Medulla oblongata (tissue), 1 donor: ENCODE data around the gene MLLT10.

Source experiments
- DNase-seq: peaks from one replicate; pipeline ENCODE4 v3.0.0-alpha.2; 2015; ENCODE audit errors: extremely low spot score

Gene MLLT10

DNA sequence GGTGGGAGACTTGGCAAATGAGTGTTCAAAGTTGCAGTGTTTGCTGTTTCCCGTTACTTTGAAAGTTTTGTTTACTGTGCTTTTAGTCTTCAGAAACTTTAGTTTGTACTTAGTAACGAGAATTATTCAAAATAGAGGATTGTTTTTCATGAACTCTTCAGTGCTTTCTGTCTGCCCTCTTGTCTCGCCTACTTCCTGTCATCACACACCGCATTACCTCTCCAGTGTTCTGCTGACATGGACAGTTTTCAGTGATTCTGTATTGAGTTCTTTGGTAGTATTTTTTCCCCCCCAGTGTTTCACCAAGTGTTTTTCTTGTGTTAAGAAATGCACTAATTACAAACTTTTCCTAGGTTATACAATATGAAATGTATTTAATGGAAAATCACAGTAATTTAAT, 207.0 kb downstream of the MLLT10 start:
- no peak for DNase-seq

DNA sequence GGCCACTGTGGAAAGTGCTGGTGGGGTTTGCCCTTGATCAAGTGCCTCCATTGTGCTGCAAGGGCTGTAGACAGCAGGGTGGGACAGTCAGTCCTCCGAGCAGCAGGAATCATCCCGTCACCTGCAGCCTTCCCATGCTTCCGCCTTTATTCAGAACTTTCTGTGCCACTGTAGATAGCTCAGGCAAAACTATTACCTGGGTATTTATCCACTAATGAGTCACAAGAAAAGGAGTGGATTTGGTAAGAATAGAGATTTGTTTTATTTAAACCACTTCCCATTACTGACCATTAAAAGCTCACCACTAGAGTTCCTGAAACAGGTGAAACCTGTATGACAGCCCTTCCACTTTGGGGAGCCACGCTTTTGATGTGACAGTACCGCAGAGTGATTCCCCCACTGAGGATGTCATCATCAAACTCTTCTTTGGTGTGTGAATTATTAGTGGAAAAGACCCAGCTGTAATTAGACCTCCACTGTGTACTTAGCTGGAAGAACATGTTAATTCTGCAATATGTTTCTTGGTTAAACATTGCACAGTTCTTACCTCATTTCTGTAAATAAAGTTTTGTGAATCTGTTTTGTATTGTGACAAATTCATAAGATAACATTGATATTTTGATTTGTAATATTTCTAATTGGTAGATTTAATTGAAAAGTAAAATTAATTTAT, 208.8 kb downstream of the MLLT10 start:
- DNase-seq = no peak

DNA sequence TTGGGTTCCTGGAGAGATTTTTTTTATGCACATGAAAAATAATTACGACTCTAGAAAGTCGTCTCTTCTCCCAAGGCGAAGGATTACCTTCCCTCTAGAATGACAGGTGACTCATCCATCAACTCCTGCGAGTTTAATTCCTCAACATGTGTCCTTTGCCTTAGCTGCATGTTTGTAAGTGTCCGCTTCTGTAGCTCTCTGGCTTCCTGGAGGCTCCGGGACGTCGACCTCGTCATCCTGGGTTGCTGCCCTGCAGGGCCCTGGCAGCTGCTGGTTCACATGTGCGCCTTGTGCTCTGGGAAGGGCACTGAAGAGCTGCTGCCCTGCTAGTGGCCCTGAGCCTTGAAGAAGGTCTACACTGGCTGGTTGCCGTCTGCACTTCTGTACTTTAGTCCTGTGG, 210.2 kb downstream of the MLLT10 start:
- no peak for DNase-seq

DNA sequence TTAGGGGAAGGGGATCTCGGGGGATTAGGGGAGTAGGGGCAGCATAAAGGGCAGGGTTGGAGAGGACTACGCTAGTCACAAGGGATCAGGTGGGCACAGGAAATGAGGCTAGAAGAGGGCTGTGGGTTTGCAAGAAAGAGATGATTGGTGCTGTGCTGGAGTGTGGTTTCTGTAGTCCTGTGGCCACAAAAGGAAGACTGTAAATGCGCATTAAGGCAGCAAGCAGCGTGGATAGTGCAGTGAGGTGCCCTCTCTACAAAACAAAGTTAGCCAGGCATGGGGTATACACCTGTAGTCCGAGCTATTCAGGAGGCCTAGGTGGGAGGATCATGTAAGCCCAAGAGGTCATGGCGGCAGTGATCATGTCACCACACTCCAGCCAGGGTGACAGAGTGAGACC, 212.1 kb downstream of the MLLT10 start:
- DNase-seq = no peak

DNA sequence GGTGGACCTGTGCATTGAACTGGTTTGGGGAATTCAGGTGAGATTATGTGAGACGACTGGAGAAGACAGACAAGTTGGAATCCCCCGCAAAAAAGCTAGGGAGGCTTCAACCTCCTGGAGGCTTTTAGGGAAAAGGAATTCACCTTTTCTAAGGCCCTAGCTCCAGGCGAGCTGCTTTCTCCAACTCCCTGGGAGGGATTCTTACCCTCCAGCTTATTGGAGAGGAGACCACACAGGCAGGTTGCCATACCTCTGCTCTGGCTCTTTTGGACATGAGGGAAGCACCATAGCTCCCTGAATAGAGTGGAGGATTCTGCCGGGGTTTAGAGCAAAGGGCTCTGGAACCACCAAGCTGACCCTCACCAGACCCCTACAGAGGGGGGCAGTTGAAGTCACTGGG, 213.8 kb downstream of the MLLT10 start:
- no peak for DNase-seq

DNA sequence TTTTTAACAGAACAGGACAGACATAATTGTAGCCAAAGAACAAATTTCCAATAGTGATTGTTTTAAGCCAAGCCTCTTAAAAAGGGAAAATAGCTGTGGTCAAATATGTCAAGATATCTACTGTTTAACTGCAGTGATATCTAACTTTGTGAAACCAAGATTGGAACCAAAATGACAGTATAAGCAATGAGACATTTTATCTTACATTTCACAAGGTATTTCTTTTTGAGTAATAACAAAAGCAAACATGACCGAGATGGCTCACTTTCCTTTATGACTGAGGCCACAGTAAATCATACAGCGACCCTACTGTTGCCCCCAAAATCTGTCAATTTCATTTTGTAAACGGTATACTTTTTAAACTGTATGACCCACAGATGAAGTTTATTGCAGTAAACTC, 215.8 kb downstream of the MLLT10 start:
- DNase-seq = no peak

DNA sequence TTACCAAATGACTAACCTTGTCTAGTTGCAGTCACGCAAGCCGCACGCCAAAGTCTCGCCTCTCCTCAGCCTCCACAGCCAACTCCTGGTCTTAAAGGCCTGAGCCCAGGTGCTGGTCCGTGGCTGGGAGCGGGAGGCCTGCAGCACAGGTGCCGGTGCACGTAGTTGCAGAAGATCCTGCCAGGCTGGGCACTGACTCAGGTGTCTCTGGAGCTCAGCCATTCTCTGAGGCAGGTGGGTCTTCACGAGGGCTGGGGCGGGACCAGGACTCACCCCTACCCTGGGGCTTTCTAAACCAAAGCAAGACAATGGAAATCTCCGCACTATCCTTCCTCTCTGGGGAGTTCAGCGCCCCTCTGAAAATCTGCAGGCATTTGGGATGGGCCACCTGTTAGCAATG, 216.4 kb downstream of the MLLT10 start:
- no peak for DNase-seq

DNA sequence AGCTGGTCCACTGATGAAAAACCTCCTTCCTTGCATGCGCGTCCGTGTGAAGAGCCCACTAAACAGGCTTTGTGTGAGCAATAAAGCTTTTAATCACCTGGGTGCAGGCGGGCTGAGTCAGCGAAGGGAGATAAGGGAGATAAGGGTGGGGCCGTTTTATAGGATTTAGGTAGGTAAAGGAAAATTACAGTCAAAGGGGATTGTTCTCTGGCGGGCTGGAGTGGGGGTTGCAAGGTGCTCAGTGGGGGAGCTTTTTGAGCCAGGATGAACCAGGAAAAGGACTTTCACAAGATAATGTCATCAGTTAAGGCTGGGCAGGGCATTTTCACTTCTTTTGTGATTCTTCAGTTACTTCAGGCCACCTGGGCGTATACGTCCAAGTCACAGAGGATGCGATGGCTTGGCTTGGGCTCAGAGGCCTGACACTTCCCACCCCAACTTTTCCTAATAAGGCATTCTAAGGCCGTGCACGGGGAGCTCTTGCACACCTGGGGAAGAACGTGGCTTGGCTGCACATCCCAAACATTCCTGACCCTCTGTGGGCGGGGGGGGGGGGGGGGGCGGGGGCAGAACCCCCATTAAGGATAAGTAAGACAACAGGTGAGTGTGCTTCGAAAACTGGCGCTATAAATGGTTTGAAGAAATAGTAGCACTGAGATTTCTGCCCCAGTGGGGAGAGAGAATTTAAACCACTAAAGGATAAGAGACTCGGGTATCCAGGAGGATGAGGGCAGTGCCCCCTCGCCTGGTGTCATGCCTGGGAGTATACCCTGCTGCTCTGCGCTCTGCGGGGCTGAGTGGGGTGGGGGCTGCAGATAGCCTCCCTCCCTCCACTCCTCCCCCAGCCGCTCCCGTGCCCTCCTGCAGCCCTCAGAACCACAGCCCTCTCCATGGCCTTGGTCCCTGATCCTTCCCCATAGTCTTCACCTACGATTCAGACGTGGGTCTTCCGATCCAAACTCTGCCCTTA, 217.6 kb downstream of the MLLT10 start:
- no peak for DNase-seq

DNA sequence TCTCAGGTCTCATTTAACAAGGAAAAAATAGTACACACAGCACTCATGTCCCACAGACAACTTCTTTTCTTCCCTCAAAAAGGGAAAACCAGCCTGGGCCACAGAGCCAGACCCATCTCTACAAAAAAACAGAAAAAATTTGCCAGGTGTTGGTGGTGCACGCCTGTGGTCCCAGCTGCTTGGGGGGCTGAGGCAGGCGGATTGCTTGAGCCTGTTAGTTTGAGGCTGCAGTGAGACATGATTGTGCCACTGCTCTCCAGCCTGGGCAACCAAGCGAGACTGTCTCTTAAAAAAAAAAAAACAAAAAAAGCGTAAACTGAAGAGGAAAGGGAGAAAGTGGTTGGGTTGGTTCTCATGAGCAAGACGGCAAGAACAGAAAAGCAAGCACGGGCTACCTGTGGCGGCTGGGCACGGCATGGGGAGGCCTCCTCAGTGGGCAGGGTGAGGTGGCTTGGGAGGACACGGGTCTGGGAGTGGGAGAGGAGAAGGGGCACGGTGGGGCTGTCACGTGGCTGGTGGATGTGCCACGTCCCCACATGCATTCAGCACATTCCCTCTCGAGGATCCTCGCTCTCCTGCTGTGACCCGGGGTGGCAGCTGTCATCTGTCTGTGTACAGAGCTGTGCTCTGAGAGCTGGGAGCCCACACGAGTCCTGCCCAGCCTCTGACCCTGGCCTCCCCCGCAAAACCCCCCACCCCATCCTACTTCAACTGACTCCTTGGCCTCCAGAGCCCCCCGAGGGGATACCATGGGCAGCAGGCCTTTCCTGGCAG, 219.7 kb downstream of the MLLT10 start:
- no peak for DNase-seq

DNA sequence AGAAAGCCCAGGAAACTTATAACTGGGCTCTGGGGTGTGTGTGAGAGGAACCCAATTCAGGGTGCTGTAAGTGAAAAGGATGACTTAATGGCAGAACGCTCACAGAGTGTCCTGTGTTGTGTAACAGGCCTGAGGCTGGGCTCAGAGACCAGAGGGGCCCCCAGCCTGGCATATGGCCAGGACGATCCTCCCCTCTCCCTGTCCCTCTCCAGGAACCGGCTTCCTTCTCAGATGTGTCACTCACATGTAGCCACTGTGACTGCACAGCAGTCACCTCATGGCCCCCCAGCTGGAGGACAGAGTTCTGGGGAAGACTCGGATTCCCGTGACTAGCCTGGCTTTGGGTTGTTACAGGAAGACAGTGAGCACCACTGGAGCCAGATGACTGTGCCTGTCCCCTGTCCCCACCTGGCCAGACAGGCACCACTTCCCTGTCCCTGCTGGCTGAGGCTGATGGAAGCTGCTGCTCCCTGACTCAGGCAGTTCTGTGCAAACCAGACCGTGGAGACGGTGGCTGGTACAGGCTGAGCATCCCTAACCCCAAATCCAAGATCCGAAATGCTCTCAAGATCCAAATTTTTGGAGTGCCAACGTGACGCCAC, 220.5 kb downstream of the MLLT10 start:
- no peak for DNase-seq

DNA sequence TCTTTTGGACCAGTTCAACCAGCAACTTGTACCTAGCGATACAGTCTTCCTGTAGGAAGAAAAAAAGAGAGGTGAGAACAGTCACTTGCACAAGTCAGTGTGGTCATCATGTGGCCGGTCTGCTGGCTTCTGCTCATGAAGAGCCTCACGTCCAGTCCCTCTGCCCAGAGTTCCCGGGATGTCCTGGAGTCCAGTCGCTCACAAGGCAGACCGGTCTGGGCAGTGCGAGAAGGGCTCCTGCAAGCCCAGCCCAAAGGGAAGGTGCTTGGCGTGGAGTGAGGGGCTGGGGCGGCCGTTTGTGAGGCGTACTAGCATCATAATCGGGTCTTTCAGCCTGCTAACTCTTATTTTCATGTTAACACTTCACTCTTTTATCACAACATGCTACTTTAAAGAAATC, 222.7 kb downstream of the MLLT10 start:
- no peak for DNase-seq

DNA sequence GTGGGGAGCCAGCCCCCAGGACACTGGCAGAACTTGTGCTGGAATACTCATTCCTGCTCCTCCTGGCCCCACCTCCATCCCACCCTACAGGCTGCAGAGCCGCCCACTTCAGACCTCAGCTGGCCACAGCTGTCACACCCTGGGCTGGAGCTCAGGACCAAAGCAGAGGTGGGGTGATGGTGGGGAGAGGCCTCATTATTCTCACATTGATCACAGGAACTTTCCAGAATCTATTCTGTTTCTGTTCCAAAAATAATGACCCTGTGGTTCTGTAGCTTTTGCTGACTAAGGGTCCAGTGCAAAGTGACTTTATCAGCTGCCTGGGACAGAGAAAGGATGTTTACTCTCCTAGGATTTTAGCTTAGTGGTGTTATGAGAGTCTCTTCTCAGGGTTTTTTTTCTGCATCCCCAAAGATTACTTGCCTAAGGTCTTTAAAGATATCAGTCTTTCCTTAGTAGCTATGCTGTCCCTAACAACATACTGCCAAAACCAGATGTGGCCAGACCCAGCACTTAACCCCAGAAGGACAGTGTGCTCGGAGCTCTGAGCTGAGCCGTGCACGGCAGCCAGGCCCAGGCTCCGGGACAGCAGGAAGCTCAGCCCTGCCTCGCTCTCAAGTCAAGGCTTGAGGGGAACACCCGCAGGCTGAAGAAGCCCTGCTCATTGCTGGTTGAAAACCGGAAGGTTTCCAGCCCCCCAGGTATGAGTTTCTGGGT, 223.3 kb downstream of the MLLT10 start:
- no peak for DNase-seq

DNA sequence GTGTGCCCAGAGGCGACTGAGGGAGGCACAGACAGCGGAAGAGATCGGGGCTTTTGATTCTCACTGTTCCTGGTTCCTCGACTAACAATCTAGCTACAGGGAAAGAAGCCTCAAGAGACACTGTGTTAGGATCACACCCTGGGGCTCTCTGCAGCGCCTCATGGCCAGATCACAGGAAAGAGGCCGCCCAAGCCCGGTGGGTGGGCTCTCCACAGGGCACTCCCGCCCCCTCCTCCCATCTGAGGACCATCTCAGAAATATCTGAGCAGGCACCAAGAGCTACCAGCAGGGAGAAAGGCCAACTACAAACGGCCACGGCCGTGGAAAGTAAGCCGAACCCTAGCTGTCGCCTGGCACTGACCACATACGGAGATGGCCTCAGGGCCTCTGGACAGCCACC, 224.2 kb downstream of the MLLT10 start:
- DNase-seq = no peak

DNA sequence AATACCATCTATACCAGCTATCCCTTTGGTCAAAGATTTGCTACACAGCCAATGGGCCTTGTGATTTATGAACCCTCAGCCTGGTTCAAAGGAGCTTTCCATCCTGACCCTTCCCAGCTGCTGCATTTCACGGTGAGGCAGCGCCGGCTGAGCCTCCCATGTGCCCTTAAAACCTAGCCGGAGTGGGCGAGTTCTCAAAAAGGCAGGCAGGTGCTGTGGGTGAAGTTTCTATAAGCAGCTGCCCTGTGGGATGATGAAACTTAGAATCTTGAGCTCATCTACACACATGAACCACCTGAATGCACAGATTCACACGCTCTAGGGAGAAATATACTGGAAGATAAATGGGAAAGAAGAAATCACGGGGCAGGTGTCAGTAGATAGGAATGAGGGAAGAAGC, 224.7 kb downstream of the MLLT10 start:
- no peak for DNase-seq

DNA sequence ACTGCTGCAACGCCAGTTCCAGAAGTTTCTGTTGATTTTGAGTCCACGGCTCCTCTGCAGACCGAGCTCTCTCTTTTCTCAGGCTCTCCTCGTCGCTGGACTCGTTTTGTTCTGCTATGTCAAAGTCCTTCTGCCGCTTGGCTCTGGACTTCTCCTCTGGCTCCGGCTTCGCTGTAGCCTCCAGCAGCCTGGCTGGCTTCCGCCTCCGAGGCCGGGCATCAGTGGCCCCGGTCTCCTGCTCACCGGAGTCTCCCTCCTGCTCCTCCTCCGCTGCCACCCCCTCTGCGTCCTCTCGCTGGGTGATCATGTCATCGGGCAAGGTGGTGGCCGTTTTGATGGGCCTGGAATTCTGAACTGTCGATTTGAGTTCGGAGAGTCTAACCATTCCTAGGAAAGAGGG, 225.2 kb downstream of the MLLT10 start:
- DNase-seq = no peak

DNA sequence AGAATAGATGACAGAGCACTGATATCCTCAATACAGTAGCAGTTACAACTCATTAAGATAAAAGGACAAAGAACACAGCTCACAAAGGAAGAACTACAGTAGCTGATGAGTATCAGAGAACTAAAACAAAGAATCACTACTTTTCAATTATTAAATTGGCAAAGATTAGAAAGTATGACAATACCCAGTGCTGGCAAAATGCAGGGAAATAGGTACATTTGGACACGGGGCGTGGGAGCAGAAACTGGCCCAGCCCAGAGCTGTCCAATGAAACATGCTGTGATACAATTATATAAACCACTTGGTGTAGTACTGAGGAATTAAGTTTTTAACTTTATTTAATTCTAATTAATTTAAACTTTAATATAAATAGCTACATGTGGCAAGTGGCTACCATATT, 226.3 kb downstream of the MLLT10 start:
- no peak for DNase-seq

DNA sequence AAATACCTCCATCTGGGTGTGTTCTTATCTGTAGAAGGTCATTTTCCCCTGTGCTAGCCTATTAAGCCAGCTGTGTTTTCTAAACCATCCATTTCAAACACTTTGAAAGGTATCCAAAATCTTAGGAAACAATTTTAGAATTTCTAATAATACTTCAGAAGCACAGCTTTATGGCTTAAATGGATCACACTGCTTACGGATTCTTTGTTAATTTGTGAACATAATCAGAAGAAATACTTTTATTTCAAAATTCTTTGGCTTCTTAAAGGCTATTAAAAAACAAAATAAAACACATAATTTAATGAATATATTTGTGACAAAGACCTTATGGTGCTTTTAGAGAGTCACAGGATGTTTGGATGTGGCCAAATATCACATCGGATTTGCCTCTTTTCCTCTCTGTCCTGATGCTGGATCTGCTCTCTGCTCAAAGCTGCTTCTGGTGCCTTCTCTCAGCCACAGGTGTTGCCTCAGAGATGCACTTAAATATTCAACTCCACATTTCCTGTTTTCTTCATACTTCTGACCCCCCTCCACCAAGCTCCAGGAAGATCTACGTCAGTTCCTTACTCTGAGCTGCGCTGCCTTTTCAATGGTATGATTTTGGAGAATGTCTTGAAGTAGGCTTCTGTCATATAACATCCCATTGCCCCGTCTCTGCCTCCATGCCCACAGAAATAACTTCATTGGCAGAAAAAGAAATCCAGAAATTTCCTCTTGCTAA, 230.6 kb downstream of the MLLT10 start:
- no peak for DNase-seq

DNA sequence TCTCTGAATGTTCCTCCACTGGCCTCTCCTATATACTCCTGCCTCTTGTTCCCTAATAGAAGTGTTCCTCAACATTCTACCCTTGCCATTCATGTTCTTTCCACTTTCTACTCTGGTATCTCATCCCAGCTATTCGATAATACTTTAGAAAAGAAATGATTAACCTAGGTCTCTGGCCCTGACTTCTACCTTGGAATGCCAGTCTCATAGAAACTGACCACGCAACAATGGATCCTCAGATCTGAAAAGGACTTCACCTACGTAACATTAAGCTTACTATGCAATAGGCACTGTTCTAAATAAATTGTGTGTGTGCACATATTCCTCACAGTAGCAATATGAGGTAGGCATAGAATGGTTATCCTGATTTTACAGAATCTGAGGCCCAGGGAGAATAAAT, 235.0 kb downstream of the MLLT10 start:
- no peak for DNase-seq

DNA sequence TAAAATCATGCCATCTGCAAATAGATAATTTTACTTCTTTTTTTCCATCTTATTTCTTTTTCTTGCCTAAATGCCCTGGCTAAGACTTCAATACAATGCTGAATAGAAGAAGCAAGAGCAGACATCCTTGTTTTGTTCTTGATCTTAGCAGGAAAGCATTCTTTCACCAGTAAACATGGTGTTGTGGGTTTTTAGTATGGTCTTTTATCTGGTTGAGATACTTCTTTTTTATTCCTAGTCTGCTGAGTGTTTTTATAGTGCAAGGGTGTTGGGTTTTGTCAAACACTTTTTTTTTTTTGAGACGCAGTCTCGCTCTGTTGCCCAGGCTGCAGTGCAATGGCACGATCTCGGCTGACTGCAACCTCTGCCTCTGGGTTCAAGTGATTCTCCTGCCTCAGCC, 237.2 kb downstream of the MLLT10 start:
- DNase-seq = no peak

DNA sequence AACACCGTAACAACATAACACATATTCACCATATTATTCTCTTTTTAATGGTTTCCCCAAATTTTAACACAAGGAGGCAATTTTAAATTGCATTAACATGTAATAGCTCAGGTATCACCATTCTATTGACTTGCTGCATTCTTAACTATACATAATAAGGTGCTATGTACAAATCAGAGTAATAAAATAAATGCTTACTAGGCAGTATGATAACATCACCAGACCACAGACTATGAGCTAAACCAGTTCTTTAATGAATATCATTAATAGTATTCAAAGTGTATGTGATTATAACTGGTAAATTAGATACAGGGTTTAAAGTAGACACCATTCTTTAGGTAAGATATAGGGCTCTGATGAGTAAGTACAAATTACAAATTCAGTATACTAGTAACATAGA, 242.9 kb downstream of the MLLT10 start:
- no peak for DNase-seq

DNA sequence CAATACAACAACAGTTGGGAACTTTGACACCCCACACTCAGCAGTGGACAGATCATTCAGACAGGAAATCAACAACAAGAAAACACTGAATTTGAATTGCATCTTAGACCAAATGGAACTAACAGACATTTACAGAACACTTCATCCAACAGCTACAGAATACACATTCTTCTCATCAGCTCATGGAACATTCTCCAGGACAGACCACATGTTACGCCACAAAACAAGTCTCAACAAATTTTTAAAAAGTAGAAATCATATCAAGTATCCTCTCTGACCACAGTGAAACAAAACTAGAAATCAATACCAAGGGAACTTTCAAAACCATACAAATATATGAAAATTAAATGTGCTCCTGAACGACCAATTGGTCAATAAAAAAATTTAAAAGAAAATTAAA, 257.2 kb downstream of the MLLT10 start:
- no peak for DNase-seq
